GM18520 (cell line): ENCODE results near the gene TTLL10.

Experiments
- ATAC-seq: cut with Tn5 transposase; IDR thresholded peaks from one replicate; pipeline ENCODE4 v1.9.1; 2021; ENCODE audit not compliant: unreplicated experiment

The TTLL10 gene

DNA sequence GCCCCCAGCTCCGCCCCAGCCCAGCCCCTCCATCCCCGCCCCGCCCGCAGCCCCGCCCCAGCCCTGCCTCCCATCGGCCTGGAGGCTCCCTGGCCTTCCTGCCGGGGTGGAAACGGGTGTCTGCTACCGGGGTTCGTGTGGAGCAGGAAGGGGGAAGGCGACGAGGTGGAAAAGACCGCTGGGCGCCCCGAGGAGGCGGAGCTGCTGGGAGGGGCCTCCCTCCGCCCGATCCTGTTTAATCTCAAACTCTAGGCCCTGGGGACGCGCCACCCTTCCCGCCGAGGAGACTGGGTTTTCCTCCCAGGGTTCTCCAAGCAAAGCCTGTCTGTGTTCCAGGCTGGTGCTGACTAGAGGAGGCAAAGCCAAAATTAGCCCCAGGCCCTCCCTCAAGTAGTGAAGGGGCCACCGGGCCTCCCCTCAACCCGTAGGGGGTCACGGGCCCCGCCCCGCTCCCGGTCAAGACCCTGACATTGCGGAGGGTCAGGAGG lies 16.2 kb upstream of the TTLL10 start:
- no peak for ATAC-seq

GRCh38 chr1:1157914-1158710 lies 15.6 kb upstream of the TTLL10 start:
- ATAC-seq: no peak

DNA sequence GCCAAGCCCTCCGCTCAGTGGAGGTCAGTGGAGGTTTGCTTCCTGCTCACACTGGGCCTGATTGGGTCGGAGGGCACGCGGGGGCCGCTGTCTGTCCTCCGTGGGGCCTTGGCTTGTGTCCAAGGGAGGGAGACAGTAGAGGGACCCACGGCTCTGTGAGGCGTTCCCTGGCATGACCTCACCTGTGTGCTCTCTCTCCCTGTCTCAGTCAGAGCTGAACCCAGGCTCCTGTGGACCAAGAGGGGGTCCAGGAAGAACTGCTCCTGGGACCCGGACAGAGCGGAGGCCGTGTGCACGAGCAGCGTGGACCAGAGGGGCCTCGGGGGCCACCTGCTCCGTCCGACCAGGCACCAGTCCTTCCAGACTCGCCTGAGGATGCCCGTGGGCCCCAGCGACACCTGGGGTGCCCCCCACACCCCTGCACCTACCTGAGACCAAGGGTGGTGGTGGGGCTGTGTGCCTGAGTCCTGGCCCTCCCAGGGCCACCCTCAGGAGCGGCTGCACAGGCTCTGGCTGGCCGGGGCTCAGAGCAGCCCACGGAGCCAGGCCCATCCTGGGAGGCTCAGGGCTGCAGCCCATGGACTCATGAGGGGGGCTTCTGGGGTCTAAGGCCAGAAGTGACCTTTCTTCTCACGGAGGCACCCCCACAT lies 13.3 kb upstream of the TTLL10 start:
- ATAC-seq: no peak

- no peak for ATAC-seq
Observed at GRCh38 chr1:1161078-1161682, 12.5 kb upstream of the TTLL10 start.

DNA sequence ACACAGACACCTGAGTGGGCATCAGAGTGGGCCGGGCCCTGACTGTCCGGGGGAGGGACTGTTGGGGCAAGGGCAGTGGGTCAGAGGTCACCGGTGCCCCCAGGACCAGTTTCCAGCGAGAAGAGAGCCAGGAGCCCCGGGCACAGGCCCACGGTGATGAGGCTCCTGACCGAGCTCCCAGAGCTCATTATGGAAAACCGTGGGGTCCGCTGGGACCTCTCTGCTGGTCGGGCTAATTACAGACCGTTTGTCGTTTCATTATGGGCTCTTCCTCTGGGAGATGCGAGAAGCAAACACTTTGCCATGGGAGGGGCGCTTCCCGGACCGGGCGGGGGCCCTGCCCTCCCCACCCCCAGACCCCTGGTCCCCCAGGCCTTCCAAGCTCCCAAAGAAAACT lies 12.0 kb upstream of the TTLL10 start:
- no peak for ATAC-seq

- no peak for ATAC-seq
Observed at GRCh38 chr1:1162597-1163537, 10.8 kb upstream of the TTLL10 start.

- ATAC-seq: no peak
Observed at GRCh38 chr1:1163538-1164070, 10.1 kb upstream of the TTLL10 start.

DNA sequence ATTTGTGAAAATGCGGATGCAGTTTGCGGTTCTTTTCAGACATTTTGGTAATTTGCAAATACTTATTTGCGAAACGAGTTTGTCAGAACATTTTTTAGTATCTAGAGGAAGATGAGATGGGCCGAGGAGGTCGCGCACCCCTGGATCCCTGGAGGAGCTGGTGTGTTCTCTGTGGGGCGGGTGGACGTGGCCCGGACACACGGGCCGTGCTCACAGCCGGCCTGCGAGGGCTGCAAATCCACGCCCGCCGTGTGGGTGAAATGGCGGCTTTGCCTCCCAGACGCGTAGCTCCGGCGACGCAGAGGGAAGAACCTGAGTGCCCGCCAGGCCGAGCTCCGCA lies 9.3 kb upstream of the TTLL10 start:
- no peak for ATAC-seq

DNA sequence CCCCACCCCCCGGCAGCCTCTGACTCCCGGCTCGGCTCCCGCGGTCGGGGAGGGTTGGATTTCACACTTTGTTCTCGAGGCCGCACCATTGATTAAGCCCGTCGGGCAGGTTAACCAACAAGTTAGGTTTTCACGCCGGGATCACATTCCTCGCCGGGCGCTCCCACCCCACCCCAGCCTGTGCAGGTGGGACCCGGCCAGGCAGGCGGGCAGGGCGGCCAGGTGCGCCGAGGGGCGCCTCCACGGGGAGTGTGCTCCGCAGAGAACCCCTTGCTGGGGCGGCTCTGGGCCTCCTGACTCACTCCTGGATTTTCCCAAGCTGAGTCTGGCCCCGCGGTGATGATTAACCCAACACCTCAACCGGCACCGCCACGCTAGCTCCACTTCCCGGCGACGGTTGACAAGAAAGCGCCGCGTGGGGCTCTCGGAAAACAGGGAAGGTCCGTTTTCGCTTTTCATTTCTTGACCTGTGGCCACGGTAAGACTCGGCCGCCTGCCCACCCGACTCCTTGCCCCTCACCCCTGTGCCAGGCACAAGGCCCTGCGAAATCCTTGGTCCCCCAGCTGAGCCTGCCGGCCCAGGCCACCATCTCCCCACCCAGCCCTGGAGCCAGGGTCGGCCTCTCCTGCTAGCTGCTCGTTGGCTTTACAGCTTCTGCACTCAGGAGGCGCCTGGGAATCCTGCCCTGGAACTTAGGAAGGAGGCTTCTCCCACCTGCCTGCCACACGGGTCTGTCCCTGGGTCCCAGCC lies 8.8 kb upstream of the TTLL10 start:
- ATAC-seq: no peak

DNA sequence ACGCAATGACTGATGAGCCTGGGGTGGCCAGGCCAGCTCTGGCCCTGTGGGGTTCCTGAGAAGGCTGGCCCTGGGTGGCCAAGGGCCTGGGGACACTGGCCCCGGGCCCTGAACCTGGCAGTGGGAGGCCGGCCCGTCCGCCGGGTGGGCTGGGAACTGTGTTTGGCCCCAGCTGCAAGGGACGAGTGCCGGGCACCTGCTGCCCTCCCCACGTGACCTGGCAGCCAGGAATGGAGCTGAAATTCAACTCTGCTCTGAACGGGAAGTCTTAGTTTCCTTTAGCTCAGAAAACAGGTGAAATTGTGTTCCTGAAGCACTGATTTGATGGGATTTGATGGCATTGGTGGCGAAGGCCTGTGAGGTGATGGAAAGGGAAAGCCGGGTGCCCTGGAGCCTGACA lies 8.2 kb upstream of the TTLL10 start:
- no peak for ATAC-seq

GRCh38 chr1:1165900-1166421 lies 7.7 kb upstream of the TTLL10 start:
- ATAC-seq: no peak

DNA sequence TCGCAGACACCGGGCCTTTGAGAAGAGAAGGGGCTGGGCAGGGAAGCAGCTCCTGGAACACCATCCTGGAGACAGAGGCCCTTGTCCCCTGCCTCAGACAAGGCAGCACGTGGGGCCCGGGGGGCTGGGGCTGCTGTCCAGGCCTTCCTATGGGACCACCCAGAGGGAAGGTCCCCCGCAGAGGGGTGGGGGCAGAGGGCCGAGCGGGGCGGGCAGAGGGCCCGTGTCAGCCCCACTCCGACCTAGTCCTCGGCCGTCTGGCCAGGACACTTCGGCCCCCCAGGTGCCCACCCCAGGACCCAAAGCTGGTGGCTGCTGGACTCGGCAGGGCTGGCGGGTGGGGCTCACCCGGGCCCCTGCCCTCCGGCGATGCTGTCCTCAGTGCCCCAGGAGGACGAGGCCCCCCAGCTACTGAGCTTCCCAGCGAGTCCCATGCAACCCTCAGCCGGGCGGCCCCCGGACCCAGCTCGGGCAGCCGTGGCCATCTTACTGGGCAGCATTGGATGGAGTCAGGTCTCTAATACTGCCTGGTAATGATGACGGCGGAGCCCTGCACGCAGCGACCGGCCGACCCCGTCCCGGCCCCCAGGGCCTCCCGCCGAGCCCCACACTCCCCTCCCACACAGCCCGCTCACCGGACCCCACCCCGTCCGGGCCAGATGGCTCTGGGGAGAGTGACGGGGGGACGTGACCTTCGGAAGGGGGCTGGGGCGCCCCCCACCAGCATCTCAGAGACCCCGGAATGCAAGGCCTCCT lies 6.9 kb upstream of the TTLL10 start:
- ATAC-seq: no peak

- ATAC-seq: no peak
Observed at GRCh38 chr1:1167398-1167821, 6.3 kb upstream of the TTLL10 start.

- no peak for ATAC-seq
Observed at GRCh38 chr1:1167841-1168450, 5.7 kb upstream of the TTLL10 start.

DNA sequence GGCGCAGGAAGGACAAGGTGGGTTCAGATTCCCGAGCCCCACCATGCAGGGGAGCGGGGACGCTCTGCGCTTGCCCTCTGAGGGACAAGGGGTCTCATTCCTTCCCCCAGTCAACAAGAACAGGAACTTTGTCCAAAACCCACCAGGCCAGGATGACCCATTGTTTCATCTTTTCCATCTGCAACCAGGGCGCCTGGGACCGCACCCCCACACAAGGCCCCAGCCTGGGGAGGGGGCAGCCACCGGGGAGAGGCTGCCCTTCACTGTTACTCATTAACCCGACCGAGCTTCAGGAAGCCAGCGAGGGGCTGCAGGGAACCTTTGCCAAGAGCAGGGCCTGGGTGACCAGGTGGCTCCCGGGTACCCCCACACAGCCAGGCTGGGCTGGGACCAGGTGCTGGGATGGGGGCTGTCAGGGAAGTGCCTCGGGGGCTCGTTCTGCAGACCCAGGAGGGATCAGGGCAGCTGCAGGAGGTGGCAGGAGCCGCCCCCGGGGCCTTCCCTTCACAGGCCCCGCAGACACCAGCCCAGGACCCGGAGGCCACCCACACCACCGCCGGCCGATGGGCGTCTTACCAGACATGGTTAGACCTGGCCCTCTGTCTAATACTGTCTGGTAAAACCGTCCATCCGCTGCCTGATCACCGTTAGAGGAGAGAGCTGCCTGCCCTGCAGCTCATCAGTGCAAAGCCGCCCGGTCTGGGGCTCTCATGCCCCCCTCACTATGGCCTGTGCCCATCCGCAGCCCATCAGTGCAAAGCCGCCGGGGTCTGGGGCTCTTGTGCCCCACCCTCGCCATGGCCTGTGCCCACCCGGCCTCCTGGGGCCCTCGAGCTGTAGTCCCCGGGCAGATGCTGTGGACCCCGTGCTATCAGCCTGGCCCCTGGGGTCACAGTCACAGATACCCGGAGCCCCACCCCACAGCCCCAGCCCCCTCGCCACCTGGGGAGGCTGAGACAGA lies 4.9 kb upstream of the TTLL10 start:
- no peak for ATAC-seq

DNA sequence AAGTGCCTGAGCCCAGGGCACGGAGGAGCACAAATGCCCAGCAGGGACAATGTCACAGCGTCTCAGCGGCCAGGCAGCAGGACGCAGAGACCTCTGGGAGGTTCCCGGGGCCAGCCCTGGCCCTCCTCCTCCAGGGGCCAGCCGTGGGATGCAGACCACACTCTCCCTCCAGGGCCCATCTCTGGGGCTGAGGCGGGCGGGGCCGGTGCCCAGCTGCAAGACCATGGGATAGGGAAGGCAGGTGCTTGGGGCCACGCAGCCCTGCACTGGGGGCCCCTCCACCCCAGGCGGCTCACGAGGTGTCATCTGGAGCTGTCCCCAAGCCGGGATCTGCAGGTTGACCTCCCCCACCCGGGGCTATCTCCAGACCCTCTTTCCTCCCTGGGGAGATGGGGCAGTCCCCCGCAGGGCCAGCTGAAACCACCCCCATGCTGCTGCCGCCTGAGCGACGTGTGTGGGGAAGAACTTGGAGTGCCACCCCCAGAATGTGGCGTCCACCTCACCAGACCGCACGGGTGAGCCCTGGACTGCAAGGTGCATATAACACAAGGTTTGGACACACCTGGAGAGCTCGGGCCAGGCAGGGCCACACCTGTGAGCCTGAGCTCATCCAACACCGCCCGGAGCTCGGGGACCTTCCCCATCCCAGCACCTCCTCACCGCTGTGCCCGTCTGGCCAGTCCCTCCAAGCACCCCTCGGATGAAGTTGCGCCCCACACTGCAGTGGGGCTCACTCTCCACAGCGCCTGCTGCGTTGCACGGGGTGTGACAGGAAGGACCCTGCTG lies 4.1 kb upstream of the TTLL10 start:
- no peak for ATAC-seq
